ENCODE results near the gene LMO4.

The LMO4 gene

GRCh38 chr1:87394982-87395381 is 66.3 kb downstream of the LMO4 start:
- no peak overlapping the region for H2AK5ac ChIP-seq (ENCODE audit: low read length)
- H4K8ac ChIP-seq (ENCODE audit: low read depth, low read length): no peak overlapping the region
- H3K79me1 ChIP-seq (ENCODE audit: low read length): no peaks in the 10 kb centered on the region
- H3K4me1 ChIP-seq (ENCODE audit: control insufficient read depth, low read depth, low read length): no peaks in the 10 kb centered on the region
- H2BK15ac ChIP-seq (replicated peaks; ENCODE audit: low read depth): no peak overlapping the region
- DNase-seq: no peak
- no peak overlapping the region for H3K18ac ChIP-seq (ENCODE audit: low read length)
- H3K56ac ChIP-seq (ENCODE audit: low read length): no peak overlapping the region
- no peak overlapping the region for H3K9ac ChIP-seq (ENCODE audit: low read length)
- no peak overlapping the region for H2BK5ac ChIP-seq (ENCODE audit: low read length)
- no peak overlapping the region for H3K4ac ChIP-seq (ENCODE audit: low read depth, low read length)
- no CpG with 5 or more reads among the region's 2 CpGs for WGBS (ENCODE audit: extremely low coverage, insufficient coverage, low lambda C conversion rate)
- no peak overlapping the region for H3K4me3 ChIP-seq (ENCODE audit: low read length)
- H3K27me3 ChIP-seq (ENCODE audit: insufficient read depth, low read length, poor library complexity): no peaks in the 10 kb centered on the region
- H4K5ac ChIP-seq (ENCODE audit: low read length): no peak overlapping the region
- H3K36me3 ChIP-seq (ENCODE audit: control insufficient read depth, insufficient read depth, low read length): no peaks in the 10 kb centered on the region
- no peak overlapping the region for H3K27ac ChIP-seq (ENCODE audit: low read depth, low read length)
- no peak overlapping the region for H2BK120ac ChIP-seq (ENCODE audit: low read depth, low read length)
- no peak overlapping the region for H3K4me2 ChIP-seq (ENCODE audit: low read length)
- H3K79me2 ChIP-seq (ENCODE audit: control insufficient read depth, insufficient read depth, low read length): no peaks in the 10 kb centered on the region
- no peak overlapping the region for H3K23ac ChIP-seq (ENCODE audit: low read length)
